Measurements from ENCODE around the gene MAP3K5. TPM values are rescaled to one million over a fixed set of nuclear protein-coding genes. Genes with fewer than 3 reads are reported as not detected.

MAP3K5 gene
- total and polyA plus RNA-seq, 2 of the 8 experiments (the other 6 are each of a cell fraction or from before 2014, with no cell fraction given), result 0.63 to 2.6 TPM

DNA sequence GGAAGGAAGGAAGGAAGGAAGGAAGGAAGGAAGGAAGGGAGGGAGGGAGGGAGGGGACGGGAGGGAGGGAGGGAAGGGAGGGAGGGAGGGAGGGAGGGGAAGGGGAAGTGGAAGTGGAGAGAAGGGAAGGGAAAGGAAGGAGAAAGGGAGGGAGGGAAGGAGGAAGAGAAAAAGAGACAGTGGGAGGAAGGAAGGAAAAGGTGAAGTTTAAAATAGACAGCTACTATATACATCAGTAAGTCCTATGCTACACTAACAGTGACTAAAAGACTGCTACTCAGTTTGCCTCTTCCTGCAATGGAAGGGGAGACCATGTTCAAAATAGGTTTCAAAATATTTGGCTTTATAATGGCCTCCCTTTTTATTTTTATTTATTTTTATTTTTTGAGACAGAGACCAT is 22.5 kb downstream of the MAP3K5 start:
- H3K79me1 ChIP-seq (ENCODE audit: low read depth, low read length), result no peaks in the 10 kb centered on the region
- H2BK5ac ChIP-seq (ENCODE audit: low read depth, low read length), result no peak overlapping the region
- DNase-seq (ENCODE audit: low read depth in 1 of 2, low spot score in 2 of 2) (no peak), FAIRE-seq (no peak)
- no peak overlapping the region for H4K8ac ChIP-seq (ENCODE audit: extremely low read depth, insufficient read depth, low read length)
- no peaks in the 10 kb centered on the region for H3K36me3 ChIP-seq (ENCODE audit: control insufficient read depth in 2 of 4, insufficient read depth in 4 of 4, low read length in 3 of 4)
- no peak overlapping the region for H3K18ac ChIP-seq (ENCODE audit: extremely low read depth, low read length)
- H3K27me3 ChIP-seq (replicated peaks in 1 of 4; ENCODE audit: control insufficient read depth in 3 of 4, extremely low read depth in 1 of 4, insufficient read depth in 3 of 4, low read length in 3 of 4), result no peaks in the 10 kb centered on the region
- no peak overlapping the region for H3K14ac ChIP-seq (ENCODE audit: insufficient read length)
- no peak overlapping the region for H3K9ac ChIP-seq (replicated peaks in 1 of 4; ENCODE audit: extremely low read depth in 1 of 4, low read depth in 3 of 4, low read length in 3 of 4)
- no peak overlapping the region for H3K4ac ChIP-seq (replicated peaks; ENCODE audit: insufficient read length, low read depth, low read length)
- ChIA-PET CTCF (ENCODE audit: partially characterized antibody) (no interaction called here), POLR2A (ENCODE audit: partially characterized antibody) (no interaction called here)
- no peak overlapping the region for H3K4me2 ChIP-seq (ENCODE audit: insufficient read depth in 1 of 2, low read depth in 2 of 2, low read length in 2 of 2)
- H2BK20ac ChIP-seq (ENCODE audit: low read length), result no peak overlapping the region
- no peak overlapping the region for H2BK12ac ChIP-seq (ENCODE audit: low read depth, low read length)
- H4K5ac ChIP-seq (ENCODE audit: insufficient read length, low read depth, low read length), result no peak overlapping the region
- no peak overlapping the region for H2BK15ac ChIP-seq (ENCODE audit: low read length)
- H3K4me3 ChIP-seq (ENCODE audit: extremely low read depth in 1 of 4, insufficient read depth in 2 of 4, low read depth in 3 of 4, low read length in 4 of 4), result no peak overlapping the region
- H3K79me2 ChIP-seq (ENCODE audit: control insufficient read depth in 1 of 2, insufficient read depth in 2 of 2, low read length in 2 of 2), result no peaks in the 10 kb centered on the region
- no peaks in the 10 kb centered on the region for H3K9me3 ChIP-seq (ENCODE audit: insufficient read depth in 2 of 2, low read depth in 1 of 2, low read length in 1 of 2)
- no peak overlapping the region for H3K23ac ChIP-seq (ENCODE audit: insufficient read length)
- H3K4me1 ChIP-seq (replicated peaks in 1 of 4; ENCODE audit: control insufficient read depth in 3 of 4, insufficient read depth in 4 of 4, low read length in 3 of 4), result peaks cover 3 to 5% (median 4%) of the 10 kb centered on the region in 4 experiments; a peak in 5 of 7 replicates
- no peaks in the 10 kb centered on the region for H3K23me2 ChIP-seq (ENCODE audit: low read depth, low read length)
- no peak overlapping the region for H2AFZ ChIP-seq (ENCODE audit: low read length)
- no peak overlapping the region for H2AK5ac ChIP-seq (ENCODE audit: low read depth, low read length)
- no peak overlapping the region for H3K27ac ChIP-seq (ENCODE audit: low read depth, low read length)
- no peaks in the 10 kb centered on the region for H4K20me1 ChIP-seq (replicated peaks in 1 of 2; ENCODE audit: control insufficient read depth in 1 of 2, insufficient read depth in 2 of 2, low read length in 2 of 2)
- H4K91ac ChIP-seq (replicated peaks; ENCODE audit: insufficient read length, low read length), result no peak overlapping the region
- no peak overlapping the region for H2BK120ac ChIP-seq (replicated peaks; ENCODE audit: low read depth, low read length)
- H3K56ac ChIP-seq (replicated peaks; ENCODE audit: insufficient read length, low read depth, low read length), result no peak overlapping the region
- 0% methylated on average over 1 of the region's 1 CpG; no CpG with 5 or more reads in 1 of the 2 experiments for WGBS, 2 experiments (ENCODE audit: extremely low coverage in 1 of 2, insufficient coverage in 1 of 2, insufficient read length in 1 of 2, insufficient replicate concordance in 2 of 2, low coverage in 1 of 2, low lambda C conversion rate in 2 of 2, missing lambda C conversion rate in 1 of 2)
- TF ChIP-seq YY1 (IDR thresholded peaks at IDR 0.05; ENCODE audit: low read depth, low read length) (no peak), BACH1 (IDR thresholded peaks at IDR 0.05; ENCODE audit: low read length) (no peak), SIX5 (IDR thresholded peaks at IDR 0.05; ENCODE audit: low read depth, low read length) (no peak), POLR2AphosphoS5 (IDR thresholded peaks at IDR 0.05; ENCODE audit: low read depth, low read length) (no peak), TAF7 (optimal IDR thresholded peaks at IDR 0.05; ENCODE audit: borderline replicate concordance, low read depth, low read length) (no peak), KDM4A (IDR thresholded peaks at IDR 0.05; ENCODE audit: low read depth, low read length, severe bottlenecking) (no peak), POLR2A (IDR thresholded peaks at IDR 0.05; ENCODE audit: control extremely low read depth in 1 of 2, low read depth in 2 of 2, low read length in 2 of 2) (no peak), CHD2 (IDR thresholded peaks at IDR 0.05; ENCODE audit: low read length) (no peak), EGR1 (IDR thresholded peaks at IDR 0.05; ENCODE audit: borderline replicate concordance, low read depth, low read length) (no peak), CREB1 (IDR thresholded peaks at IDR 0.05) (no peak), SUZ12 (IDR thresholded peaks at IDR 0.05; ENCODE audit: low read length) (no peak)
- TF ChIP-seq, protein P1, sequence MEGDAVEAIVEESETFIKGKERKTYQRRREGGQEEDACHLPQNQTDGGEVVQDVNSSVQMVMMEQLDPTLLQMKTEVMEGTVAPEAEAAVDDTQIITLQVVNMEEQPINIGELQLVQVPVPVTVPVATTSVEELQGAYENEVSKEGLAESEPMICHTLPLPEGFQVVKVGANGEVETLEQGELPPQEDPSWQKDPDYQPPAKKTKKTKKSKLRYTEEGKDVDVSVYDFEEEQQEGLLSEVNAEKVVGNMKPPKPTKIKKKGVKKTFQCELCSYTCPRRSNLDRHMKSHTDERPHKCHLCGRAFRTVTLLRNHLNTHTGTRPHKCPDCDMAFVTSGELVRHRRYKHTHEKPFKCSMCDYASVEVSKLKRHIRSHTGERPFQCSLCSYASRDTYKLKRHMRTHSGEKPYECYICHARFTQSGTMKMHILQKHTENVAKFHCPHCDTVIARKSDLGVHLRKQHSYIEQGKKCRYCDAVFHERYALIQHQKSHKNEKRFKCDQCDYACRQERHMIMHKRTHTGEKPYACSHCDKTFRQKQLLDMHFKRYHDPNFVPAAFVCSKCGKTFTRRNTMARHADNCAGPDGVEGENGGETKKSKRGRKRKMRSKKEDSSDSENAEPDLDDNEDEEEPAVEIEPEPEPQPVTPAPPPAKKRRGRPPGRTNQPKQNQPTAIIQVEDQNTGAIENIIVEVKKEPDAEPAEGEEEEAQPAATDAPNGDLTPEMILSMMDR (IDR thresholded peaks at IDR 0.05; ENCODE audit: control extremely low read depth in 1 of 3, insufficient read depth in 1 of 3, low read depth in 1 of 3, low read length in 3 of 3), result no peak
- TF ChIP-seq, protein P2, sequence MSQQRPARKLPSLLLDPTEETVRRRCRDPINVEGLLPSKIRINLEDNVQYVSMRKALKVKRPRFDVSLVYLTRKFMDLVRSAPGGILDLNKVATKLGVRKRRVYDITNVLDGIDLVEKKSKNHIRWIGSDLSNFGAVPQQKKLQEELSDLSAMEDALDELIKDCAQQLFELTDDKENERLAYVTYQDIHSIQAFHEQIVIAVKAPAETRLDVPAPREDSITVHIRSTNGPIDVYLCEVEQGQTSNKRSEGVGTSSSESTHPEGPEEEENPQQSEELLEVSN (IDR thresholded peaks at IDR 0.05), result no peak

Data from H1 (cell line).